Skin epidermis (tissue), 12 donors: Measurements from ENCODE around the gene POLD4.

Experiments
- H3K27ac ChIP-seq, 21 experiments: fragments of 200-600 bp; sonication (generic) in 11 of 21; one replicate each; pipeline ENCODE4 v1.5.0; 2020; ENCODE audit warnings: mild to moderate bottlenecking in 3 of 21, inconsistent platforms in 2 of 21, moderate library complexity in 2 of 21
- H3K4me3 ChIP-seq, 7 experiments: fragments of 200-600 bp; sonication (generic) in 2 of 7; one replicate each; pipeline ENCODE4 v1.5.0; 2020; ENCODE audit warnings: inconsistent platforms in 2 of 7, mild to moderate bottlenecking in 2 of 7, moderate library complexity in 1 of 7

The POLD4 gene

DNA sequence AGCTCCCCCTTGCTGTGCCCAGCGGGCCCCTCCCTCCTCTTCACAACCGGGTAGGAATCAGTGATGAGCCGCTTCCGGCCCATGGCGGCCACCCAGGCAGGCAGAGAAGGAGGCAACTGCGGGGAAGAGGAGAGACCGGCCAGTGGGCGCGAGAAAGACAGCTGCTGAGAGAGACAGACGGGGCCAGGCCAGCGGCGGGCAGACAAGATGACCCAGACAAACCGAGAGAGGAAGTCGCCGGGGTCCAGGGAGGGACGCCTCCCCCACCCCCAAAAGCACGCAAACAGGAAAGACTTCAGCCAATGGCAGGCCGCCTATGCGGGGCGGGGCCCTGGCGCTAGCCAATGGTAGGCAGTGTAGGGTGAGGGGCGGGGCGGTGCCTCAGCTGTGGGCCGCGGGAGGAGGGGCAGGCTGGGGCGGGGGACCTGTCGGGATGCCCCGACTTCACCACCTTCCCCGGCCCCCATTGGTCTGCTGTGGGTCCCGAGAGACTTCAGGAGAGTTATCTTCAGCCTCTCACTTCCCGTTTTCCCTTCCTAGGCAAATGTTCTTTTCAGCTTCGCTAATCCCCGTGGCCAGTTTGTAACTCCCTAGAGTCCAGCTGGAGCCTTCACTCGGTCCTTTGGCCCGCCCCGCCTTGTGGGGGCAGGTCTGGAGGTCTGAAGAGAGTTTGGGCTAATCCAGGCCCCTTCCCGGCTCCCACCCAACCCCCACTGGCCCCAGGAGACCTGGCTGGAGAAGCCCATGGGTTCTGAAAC, at the start of gene POLD4:
Gene POLD4, minus strand, starts transcription at position 230 of the 758 bp plus-strand sequence. Its CDS starts 147 bp downstream, at position 83.
- H3K27ac ChIP-seq: peak within 1 kb of the TSS; percentile 83 to 100 (median 98)
- H3K4me3 ChIP-seq: peak within 1 kb of the TSS; percentile 37 to 74 (median 66)

DNA sequence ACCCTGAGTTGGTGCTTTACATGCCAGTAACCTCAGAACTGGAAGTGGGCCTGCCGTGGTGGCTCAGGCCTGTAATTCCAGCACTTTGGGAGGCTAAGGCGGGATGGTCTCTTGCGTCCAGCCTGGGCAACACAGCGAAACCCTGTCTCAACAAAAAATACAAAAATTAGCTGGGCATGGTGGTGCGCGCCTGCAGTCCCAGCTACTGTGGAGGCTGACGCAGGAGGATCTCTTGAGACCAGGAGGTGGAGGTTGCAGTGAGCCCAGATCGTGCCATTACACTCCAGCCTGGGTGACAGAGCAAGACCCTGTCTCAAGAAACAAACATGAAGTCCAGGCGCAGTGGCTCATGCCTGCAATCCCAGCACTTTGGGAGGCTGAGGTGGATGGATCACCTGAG, 49.7 kb upstream of the POLD4 start:
- peak overlapping the region in 16 of 21 experiments; percentile 49 to 99 (median 95) for H3K27ac ChIP-seq

DNA sequence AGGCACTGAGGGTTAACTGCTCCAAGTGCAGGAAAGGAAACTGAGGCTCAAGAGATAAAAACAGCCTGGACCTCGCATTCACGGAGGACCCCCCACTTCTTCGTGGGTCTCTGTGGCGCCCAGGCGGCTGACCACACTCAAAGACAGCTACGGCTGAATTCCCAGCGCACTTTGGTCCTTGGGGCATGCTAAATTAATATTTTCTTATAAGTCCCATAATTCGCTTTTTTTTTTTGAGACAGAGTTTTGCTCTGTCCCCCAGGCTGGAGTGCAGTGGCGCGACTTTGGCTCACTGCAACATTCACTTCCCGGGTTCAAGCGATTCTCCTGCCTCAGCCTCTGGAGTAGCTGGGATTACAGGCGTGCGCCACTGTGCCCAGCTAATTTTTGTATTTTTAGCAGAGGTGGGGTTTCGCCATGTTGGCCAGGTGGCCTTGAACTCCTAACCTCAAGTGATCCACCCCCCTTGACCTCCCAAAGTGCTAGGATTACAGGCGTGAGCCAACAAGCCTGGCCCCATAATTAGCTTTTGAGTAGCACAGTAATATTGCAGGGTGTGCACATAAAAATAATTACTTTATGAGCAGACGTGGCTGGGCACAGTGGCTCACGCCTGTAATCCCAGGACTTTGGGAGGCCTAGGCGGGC, 49.0 kb upstream of the POLD4 start:
- peak overlapping the region; percentile 9 to 94 (median 78) for H3K4me3 ChIP-seq
- peak overlapping the region in 20 of 21 experiments; percentile 73 to 99 (median 95) for H3K27ac ChIP-seq

More for the DNA sequence above, 49.7 kb upstream of the POLD4 start:
- peak overlapping the region in 4 of 7 experiments; percentile 39 to 48 (median 42) for H3K4me3 ChIP-seq

DNA sequence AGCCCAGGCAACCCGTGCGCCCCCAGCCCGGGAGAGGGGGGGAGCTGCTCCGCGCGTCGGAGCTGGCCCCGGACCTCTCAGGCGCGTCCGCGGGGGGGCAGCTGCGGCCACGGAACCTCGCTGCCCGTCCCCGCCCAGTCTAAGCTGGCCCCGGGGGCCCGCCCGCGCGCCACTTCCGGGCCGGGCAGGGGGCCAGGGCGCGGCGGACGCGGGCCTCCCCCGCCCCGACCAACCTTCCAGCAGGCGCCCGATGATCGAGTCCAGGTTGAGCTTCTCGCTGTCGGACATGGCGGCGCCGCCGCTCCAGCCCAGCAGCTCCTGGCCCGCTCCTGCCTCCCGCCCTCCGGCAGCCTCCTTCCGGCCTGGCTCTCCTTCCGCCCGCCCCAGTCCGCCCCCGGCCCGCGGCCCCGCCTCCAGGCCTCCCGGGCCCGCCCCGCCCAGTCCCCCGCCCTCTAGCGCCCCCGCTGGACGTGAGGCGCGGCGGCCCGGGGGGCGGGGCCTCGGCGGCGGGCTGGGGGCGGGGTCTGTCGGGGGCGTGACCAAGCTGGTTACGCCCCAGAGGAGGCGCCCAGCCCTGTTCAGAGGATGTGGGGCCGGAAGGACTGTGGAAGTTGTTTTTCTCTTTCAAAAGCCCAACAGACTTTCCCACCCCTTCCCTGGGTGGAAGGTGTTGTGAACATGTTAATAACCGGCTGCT, 48.3 kb upstream of the POLD4 start, which contains the start of gene PPP1CA:
Gene PPP1CA, minus strand, starts transcription at position 364 of the 697 bp plus-strand sequence. Its CDS starts 76 bp downstream, at position 288.
- H3K4me3 ChIP-seq: peak within 1 kb of the TSS; percentile 78 to 97 (median 89)
- peak within 1 kb of the TSS; percentile 50 to 99 (median 96) for H3K27ac ChIP-seq

DNA sequence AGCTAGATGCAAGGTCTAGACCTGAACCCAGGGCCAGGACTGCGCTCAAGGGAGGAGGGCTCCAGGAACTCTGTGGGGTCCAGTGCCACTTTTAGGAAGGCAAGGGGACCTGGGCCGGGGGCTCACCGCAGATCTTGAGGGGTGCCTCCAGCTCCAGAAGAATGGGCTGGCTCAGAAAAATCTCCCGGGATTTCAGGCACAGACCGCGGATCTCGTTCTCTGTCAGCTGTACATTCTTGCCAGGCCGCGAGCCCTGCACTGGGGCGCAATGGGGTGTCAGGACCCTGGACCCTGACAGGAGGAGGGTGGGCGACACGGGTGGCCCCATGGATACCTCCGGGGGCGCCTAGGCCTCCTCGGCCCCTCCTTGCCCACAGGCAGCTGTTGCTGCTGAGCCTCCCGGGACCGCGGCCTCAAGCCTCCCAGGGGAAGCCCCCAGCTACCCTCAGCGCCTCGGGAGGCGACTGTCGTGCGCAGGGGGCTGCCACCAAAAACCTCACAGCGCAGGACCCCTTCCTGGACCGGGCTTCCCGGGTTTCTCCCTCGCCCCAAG, 47.7 kb upstream of the POLD4 start:
- Histone ChIP-seq H3K4me3 (peak overlapping the region; percentile 78 to 97 (median 89)), H3K27ac (peak overlapping the region; percentile 50 to 99 (median 96))

DNA sequence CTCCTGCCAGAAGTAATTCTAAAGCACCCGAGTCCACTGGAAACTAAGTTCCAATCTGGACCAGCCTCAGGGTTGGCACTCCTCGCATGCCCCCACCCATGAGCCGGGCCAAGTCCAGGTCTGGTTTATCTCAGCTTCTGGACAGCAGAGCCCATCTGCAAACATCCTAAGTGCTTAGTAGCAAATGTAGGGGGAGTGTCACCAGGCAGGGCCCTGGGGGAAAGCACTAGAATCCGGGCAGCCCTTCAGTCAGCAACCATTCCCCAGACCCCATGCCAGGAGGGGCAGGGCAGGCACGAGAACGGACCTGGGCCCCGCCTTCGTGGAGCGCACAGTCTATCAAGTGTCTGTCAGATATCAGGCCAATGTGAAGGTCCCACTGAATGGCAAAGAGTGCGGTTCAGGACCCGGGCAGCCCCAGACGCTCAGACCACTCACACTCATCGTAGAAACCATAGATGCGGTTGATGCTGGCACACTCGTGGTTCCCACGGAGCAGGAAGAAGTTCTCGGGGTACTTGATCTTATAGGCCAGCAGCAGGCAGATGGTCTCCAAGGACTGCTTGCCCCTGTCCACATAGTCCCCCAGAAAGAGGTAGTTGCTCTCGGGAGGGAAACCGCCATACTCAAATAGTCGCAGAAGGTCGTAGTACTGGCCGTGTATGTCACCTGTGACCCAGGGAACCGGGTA, 47.0 kb upstream of the POLD4 start:
- peak overlapping the region in 20 of 21 experiments; percentile 85 to 99 (median 96) for H3K27ac ChIP-seq

DNA sequence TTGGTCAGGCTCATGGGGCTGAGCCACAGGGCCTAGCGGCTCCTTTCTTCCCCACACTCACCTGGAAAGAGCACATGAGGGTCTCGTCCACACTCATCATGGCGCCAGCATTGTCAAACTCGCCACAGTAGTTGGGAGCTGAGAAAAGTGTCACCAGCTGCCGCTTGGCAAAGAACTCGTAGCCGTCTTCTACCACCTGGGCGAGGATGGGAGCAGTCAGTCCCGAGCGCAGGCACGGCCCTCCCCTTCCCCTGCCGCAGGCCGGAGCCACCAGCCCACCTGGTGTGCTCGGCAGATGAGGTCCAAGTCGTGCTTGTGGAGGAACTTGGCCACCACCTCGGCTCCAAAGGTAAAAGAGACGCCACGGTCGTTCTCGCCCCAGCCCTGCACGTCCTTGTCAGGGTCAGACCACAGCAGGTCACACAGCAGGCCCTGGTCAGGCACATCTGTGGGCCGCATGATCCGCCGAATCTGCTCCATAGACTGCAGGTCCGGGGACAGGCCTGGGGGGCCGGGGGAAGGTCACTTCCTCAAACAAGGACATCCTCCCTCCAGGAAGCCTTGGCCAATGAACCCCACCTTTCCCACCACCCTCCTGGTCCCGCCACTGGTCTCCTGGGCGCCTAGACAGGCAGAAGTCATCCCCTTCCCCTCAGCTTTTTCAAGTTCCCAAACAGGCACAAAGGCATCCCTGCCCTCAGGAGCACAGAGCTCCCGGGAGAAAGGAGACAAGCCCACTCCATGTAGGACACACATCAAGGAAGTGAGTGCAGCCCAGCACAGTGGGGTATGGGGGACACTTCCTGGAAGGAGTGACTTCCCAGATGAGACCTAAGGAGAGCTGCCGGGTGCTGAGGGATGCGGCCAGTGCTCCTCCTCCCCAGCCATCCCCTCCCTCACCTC, 45.6 kb upstream of the POLD4 start:
- H3K4me3 ChIP-seq: no peak overlapping the region
- H3K27ac ChIP-seq: peak overlapping the region in 2 of 21 experiments; percentile 6 to 35

More for the DNA sequence above, 47.0 kb upstream of the POLD4 start:
- H3K4me3 ChIP-seq: peak overlapping the region; percentile 78 to 97 (median 89)

DNA sequence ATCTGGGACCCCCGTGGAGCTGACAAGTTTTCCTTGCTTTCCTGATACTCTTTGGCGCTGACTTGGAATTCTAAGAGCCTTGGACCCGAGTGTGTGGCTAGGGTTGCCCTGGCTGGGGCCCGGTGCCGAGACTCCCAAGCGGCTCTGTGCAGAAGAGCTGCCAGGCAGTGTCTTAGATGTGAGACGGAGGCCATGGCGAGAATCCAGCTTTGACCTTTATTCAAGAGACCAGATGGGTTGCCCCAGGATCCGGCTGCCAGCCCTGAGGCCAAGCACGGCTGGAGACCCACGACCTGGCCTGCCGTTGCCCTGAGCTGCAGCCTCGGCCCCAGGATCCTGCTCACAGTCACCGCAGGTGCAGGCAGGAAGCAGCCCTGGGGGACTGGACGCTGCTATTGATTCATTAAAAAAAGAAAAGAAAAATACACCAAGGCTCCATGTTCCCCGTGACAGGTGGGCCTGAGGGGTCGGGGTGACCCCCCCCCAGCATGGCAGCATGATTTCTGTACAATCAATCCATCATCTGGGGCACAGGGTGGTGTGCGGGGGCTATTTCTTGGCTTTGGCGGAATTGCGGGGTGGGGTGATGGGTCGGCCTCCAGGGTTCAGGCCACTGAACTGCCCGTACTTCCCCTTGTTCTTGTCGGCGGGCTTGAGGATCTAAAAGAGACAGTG, 44.8 kb upstream of the POLD4 start:
- H3K4me3 ChIP-seq: no peak overlapping the region
- H3K27ac ChIP-seq: no peak overlapping the region

DNA sequence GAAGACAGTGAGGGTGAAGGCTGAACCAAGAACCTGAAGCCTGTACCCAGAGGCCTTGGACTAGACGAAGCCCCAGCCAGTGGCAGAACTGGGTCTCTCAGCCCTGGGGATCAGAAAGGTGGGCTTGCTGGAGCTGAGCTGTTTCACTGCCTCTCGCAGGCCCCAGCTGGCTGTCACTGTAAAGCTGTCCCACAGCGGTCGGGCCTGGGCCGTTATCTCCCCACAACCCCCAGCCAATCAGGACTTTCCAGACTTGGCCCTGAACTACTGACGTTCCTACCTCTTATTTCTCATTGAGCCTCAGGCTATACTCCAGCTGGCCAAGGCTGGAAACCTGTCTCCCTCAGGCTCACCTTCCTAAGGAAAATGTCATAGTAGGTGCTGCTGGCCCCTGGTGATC, 44.2 kb upstream of the POLD4 start:
- no peak overlapping the region for H3K4me3 ChIP-seq
- peak overlapping the region in 3 of 21 experiments; percentile 23 to 77 (median 62) for H3K27ac ChIP-seq

DNA sequence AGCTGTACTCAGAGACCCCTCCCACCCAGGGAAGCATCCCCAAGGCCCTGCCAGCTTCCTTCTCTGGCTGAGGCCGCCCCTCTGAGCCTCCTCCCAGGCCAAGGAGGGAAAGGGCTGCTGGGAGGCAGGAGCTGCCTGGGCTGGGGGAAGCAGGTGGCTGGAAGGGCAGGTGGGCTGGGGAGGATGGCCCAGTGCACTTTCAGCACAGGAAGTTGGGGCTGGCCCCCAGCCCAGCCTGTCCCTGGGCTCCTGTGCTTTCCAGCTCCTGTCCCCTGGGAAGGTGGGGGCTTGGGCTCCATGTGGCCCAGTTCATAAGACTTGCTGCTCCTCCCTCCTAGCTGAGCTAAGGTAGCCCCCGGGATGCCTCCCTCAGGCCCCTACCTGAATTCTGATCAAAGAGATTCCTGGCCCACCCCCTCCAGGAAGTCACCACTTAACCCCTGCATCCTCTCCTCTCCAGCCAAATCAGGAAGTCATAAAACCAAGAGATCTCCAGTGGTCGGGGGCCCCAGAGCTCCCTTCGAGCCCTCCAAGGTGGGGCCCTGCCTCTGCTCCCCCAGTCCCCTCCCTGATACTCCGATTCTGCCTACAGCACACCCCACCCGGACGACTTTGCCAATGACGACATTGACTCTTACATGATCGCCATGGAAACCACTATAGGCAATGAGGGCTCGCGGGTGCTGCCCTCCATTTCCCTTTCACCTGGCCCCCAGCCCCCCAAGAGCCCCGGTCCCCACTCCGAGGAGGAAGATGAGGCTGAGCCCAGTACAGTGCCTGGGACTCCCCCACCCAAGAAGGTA, 43.4 kb upstream of the POLD4 start:
- H3K4me3 ChIP-seq: no peak overlapping the region
- peak overlapping the region in 6 of 21 experiments; percentile 19 to 77 (median 37) for H3K27ac ChIP-seq

DNA sequence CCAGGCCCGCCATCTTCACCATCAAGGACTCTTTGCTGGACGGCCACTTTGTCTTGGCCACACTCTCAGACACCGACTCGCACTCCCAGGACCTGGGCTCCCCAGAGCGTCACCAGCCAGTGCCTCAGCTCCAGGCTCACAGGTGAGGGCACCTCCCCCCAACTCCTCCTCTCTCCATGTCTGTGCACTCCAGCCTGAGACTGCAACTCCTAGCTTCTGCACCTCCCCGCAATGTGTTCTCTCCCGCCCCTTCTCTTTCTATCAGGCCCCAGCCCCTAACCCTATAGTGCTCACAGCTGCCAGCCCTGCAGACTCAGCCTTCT, 42.9 kb upstream of the POLD4 start:
- H3K27ac ChIP-seq: peak overlapping the region in 5 of 21 experiments; percentile 19 to 77 (median 50)

DNA sequence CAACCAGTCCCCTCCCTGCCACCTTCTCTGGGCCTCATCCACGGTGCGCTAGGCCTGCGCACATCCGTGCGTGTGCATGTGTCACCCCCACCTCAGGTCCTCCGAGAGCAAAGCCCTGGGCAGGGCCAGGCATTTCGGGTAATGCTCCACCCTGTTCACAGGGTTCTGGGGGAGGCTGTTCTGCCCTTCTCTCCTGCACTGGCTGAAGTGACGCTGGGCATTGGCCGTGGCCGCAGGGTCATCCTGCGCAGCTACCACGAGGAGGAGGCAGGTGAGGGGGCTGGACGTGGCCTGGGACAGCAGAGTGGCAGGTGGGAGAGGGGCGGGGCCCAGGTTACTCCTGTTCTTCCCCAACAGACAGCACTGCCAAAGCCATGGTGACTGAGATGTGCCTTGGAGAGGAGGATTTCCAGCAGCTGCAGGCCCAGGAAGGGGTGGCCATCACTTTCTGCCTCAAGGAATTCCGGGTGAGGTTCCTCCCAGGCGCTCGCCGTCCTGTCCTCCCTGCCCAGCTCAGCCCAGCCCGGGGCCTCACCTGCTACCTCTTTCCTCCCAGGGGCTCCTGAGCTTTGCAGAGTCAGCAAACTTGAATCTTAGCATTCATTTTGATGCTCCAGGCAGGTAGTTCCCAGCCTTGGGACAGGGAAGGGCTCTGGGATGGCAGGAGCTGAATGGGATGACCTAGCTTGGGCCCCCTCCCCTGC, 42.4 kb upstream of the POLD4 start:
- no peak overlapping the region for H3K27ac ChIP-seq

More for the DNA sequence above, 42.9 kb upstream of the POLD4 start:
- no peak overlapping the region for H3K4me3 ChIP-seq

DNA sequence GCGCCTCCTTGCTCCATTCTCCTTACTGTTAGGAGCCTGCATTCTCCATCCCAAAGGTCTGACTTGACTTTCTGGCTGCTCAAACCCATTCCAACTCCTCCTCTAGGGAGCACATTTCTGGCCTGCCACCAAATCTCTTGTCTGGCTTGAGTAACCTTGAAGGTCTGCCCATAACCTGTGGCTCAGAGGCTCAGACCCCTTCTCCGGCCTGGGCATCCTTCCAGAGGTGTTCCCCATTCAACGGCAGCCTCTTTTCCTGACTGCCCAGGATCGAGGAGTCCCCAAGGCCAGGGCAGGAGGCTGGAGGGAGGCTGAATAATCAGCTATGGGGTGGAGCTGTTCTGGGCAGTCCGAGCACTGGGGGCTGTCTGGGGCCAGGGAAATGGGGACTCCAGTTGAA, 40.6 kb upstream of the POLD4 start:
- H3K27ac ChIP-seq: no peak overlapping the region
- H3K4me3 ChIP-seq: no peak overlapping the region

More for the DNA sequence above, 42.4 kb upstream of the POLD4 start:
- no peak overlapping the region for H3K4me3 ChIP-seq

DNA sequence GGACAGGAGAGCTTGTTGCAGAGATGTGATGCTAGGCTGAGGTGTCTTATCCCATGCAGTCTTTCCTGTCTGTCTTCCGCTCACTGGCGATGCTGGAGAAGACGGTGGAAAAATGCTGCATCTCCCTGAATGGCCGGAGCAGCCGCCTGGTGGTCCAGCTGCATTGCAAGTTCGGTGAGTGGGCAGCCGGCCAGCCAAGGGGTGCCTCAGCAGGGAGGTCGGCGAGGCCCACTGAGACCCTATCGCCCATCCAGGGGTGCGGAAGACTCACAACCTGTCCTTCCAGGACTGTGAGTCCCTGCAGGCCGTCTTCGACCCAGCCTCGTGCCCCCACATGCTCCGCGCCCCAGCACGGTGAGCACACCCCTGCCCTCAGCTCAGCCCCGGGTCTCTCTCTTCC, 40.1 kb upstream of the POLD4 start:
- H3K4me3 ChIP-seq: no peak overlapping the region
- no peak overlapping the region for H3K27ac ChIP-seq

DNA sequence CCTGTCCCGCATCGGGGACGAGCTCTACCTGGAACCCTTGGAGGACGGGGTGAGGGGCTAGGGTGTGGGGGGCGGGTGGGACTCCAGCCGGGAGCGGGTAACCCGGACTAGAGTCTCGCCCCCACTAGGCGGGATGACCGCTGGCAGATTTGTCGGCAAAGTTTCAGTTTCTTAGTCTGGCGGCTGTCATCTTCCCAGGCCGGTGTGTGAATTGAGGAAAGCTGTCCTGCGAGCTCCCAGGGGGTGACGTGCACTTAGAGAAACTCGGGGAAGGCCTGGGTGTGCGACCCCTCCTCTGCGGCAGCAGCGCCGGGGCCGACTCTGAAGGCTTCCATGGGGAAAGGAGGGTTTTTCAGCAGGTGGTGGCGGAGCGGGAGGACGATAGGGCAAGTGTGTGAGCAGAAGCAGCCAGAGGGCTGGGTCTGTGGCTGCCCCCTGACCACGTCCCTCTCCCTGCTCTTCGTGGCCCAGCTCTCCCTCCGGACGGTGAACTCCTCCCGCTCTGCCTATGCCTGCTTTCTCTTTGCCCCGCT, 38.9 kb upstream of the POLD4 start:
- H3K27ac ChIP-seq: peak overlapping the region in 20 of 21 experiments; percentile 24 to 95 (median 84)

More for the DNA sequence above, 38.9 kb upstream of the POLD4 start:
- peak overlapping the region; percentile 60 to 81 (median 74) for H3K4me3 ChIP-seq
